GM18505 (cell line): ENCODE results near the gene ZNF83.
"Not testable (repeated sequence)": the region's sequence is repeated elsewhere in the genome, so short reads cannot be mapped to it uniquely, and the experiment has no call there.

Experiments
- ATAC-seq: cut with Tn5 transposase; IDR thresholded peaks from one replicate; pipeline ENCODE4 v1.9.1; 2021; ENCODE audit not compliant: unreplicated experiment
- POLR2A ChIP-seq: IDR thresholded peaks from 4 replicates; pipeline ENCODE4 v1.6.1; 2011; ENCODE audit warnings: borderline replicate concordance; ENCODE audit not compliant: insufficient read depth, insufficient read length; ENCODE audit errors: extremely low read depth

ZNF83 gene

DNA sequence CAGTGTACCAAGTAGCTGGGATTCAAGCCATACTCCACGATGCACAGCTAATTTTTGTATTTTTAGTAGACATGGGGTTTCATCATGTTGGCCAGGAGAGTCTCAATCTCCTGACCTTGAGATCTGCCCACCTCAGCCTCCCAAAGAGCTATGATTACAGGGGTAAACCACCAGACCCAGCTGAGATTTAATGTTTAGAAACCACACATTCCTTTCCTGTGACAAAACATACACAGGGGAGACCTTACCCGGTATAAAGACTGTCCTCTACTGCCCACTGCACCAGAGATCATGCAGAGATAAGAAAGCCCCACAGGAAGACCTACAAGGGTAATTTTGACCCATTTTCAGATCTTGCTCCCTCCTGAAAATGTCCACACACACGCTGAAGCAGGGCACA lies 22.8 kb upstream of the ZNF83 start:
- TF ChIP-seq POLR2A, result no peak
- no peak for ATAC-seq

DNA sequence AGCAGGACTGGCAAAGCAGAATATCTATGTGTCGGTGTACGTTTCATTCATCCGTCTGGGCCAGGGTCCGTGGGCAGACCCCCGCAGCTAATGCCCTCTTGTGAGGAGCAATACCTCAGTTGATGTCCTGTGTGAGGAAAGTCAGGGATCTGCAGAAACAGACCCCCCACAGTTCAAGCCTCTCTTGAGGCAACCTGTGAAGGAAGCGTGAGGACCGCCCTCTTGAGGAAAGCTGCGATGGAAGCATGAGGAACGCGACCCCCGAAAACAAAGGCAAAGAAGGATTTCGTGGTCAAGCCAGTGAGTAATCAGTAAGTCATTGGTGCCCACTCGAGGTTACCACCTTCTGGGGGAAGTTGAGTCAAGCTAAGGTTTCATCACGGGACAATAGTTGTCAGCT lies 20.9 kb upstream of the ZNF83 start:
- ATAC-seq, result no peak
- no peak for TF ChIP-seq POLR2A

DNA sequence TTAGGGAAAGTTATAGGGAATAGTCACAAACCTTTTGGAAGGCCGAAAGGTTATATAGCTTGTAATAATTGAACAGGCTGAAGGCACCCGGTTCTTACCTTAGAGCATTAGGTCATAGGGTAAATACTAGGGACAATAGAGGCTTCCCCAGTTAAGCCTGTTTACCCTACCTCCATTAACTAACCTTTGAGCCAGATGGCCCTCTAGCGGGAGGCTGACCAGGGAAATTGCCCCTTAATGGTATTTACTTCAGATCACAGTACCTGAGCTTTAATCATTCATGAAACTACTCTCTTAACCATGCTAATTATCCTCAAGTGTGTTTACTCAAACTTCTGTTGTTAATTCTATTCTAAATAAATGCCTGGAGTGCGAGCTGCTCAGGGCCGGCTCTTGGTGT lies 20.4 kb upstream of the ZNF83 start:
- no peak for TF ChIP-seq POLR2A
- no peak for ATAC-seq

DNA sequence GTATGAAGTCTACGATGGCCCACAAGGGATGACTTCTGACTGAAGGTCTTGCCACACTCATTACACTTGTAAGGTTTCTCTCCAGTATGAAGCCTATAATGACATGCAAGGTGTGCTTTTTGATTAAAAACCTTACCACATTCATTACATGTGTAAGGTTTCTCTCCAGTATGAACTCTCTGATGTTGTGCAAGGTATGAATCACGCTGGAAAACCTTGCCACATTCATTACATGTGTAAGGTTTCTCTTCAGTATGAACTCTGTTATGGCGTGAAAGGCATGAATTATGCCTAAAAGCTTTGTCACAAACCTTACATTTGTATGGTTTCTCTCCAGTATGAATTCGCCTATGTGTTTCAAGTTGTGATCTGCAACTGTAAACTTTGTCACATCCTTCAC lies 15.0 kb upstream of the ZNF83 start:
- ATAC-seq, result no peak
- TF ChIP-seq POLR2A, result no peak

DNA sequence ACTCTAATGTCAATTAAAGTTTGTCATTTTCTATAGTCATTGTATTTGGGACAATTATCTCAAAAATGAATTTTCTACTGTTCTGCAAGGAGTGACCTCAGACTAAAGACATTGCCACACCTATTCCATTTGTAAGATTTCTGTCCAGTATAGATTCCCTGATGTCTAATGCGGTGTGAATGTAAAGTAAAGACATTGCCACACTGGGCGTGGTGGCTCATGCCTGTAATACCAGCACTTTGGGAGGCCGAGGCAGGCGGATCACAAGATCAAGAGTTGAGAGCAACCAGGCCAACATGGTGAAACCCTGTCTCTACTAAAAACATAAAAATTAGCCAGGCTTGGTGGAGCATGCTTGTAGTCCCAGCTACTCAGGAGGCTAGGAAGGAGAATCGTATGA lies 13.8 kb upstream of the ZNF83 start:
- ATAC-seq, result no peak
- TF ChIP-seq POLR2A, result no peak

DNA sequence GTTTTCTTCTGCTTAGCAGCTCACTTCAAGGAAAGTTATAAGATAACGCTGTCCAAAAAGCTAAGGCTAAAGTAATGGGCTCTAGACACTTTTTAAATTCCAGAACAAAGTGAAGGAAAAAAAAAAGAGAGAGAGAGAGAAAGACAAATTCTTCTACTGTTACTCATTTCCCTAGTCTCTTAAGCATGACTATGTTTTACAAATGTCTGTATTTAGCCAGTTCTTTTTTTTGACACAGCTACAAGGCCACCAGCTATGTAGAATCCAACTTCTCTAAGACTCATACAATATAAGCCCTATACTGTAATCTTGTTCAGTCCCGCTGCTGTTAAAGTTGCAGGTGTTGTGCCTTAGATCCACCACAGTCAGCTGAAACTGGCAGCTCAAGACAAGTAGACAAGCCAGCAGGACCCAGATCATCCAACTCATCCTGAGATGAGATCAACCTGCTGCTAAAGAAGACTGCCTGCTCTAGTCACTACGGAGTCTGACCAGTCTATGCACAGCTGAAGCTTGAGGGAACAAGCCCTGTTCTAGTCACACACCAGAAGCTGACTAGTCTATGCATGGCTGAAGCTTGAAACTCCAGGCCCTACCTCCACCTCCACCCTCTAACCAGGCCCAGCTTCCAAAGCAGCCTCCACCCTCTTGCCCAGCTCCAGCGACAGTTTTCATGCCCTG lies 10.3 kb upstream of the ZNF83 start:
- ATAC-seq, result no peak
- no peak for TF ChIP-seq POLR2A

DNA sequence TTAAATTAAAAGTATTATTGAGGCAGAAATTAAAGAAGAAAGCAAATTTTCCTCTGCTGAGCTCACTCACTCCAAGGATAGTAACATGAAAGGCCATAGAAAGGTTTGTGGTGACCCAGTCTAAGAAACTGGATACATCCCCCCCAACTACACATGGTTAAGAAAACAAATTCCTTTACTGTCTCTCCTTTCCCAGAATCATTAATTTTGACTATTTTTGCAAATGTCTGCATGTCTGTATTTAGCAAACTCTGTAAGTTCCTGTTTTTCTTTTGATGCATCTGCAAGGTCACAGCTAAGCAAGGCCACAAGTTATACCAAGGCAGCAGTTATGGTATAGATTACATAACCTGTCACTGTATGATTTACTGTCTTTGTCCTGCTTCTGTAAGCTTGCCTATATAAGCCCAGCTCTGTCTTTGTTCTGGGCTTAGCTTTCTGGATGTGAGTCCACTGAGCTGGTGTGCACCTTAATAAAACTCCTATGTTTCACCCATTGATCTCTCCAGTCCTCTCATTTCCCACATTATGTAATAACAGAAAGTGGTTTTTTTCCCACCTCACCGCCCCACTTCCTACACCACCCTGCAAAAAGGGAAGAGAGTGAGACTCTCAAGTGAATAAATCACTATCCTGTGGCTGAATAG lies 8.5 kb upstream of the ZNF83 start:
- TF ChIP-seq POLR2A, result no peak
- no peak for ATAC-seq

DNA sequence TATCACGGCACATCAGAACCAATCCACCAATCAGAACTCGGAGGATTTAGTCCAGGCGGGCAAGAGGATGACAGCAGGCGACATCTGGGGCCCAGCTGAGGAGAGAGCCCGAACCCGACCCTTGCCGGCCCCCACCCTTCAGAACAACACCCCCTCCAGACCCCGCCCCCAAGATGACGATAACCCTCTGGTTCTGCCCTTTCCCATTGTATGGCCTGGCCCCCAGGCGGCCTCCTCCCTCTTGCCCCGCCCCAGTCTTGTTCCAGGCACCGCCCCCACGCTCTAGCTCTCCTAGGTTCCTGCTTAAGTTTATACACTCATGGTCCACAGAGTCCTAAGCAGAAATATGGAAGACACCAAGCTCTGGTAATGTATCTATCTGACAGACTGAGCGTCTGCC lies 2.8 kb upstream of the ZNF83 start:
- ATAC-seq, result no peak

DNA sequence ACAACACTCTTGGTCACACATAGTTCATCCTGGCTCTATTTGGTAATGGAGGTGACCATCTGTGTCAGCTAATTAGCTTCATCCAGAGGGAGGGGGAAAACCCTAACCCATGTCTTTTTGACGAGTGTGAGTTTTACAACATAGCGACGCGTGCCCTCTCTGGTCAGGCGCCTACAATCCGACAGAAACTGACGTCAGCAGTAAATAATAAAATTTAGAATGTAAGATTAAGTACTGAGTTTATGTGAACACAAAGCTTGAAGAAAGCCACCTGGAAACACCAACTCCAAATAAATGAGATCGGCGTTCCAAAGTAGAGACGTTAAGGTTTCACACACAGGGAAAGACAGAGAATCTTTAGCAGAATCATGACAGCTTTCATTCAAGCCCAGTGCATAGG lies 1.8 kb upstream of the ZNF83 start:
- no peak for TF ChIP-seq POLR2A
- no peak for ATAC-seq

More for the DNA sequence above, 2.8 kb upstream of the ZNF83 start:
- no peak for TF ChIP-seq POLR2A

DNA sequence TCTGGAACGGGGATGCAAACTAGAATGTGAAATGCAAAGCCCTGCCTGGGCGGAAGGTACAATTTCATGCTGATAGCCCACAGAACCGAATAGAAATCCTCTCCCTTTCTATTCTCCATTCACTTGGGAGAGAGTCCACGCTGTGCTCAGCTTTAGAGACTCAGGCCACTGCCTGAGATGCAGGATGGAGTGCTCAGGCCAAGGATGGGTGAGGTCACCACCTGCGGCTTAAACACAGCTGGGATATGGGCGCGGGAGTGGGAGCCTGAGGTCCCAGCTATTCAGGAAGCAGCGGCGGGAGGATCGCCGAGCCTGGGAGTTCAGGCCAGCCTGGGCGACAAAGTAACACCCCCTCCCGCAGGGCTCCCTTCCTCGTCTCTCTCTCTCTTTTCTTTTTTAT lies 446 bp upstream of the ZNF83 start:
- ATAC-seq, result peak; percentile 22
- TF ChIP-seq POLR2A, result no peak

DNA sequence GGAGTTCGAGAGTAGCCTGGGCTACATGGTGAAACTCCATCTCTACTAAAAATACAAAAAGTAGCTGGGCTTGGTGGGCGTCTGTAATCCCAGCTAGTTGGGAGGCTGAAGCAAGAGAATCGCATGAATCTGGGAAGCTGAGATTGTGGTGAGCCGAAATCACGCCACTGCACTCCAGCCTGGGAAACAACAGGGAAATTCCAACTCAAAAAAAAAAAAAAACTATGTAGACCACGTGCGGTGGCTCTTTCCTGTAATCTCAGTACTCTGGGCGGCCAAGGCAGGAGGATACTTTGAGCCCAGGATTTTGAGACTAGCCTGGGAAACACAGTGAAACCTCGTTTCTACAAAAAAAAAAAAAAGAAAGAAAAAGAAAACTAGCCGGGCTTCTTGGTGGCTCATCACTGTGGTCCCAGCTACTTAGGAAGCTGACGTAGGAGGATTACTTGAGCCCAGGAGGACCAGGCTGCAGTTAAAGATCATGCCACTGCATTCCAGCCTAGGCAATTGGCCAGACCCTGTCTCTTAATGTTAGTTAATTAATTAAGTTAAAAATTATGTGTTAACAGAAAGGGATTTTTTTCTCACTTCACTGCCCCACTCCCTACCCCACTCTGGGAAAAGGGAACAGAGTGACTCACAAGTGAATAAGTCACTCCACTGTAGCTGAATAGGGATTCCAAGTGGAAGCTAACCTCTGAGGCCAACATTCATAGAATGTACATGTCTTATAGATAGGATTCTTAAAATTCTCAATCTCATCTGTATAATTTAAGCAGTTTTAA lies 2.2 kb downstream of the ZNF83 start:
- ATAC-seq, result no peak
- TF ChIP-seq POLR2A, result no peak

DNA sequence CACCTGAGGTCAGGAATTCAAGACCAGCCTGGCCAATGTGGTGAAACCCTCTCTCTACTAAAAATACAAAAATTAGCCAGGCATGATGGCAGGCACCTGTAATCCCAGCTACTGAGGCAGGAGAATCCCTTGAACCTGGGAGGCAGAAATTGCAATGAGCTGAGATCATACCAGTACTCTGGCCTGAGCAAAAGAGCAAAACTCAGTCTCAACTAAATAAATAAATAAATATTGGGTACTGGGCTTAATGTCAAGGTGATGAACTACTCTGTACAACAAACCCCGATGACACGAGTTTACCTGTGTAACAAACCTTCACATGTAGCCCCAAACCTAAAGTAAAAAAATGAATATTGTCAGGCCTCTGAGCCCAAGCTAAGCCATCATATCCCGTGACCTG lies 10.7 kb downstream of the ZNF83 start:
- not testable (repeated sequence) for ATAC-seq

DNA sequence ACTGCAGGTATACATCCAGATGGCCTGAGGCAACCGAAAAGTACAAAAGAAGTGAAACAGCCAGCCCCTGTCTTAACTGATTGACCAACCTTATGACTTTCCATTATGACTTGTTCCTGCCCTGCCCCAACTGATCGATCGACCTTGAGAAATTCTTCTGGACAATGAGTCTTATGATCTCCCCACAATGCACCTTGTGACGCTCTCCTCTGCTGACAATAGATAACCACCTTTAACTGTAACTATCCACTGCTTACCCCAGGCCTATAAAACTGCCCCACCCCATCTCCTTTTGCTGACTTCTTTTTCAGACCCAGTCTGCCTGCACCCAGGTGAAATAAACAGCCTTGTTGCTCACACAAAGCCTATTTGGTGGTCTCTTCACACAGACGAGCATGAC lies 11.2 kb downstream of the ZNF83 start:
- TF ChIP-seq POLR2A, result no peak
- ATAC-seq, result no peak

DNA sequence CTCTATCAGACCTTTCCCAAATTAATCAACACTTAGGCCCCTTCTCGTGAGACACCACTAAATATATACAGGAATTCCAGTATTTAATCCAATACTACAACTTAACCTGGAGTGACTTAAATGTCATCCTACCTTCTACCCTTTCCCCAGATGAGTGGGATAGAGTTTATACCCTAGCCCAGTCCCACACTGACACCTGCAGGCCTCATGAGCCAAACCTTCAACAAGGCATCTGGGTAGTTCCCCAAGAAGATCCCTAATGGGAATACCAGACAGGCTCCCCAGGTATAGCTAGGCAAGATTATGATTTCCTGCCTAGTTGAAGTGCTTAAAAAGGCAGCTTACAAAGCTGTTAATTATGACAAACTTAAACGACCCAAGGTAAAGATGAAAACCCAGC lies 15.9 kb downstream of the ZNF83 start:
- TF ChIP-seq POLR2A, result no peak
- no peak for ATAC-seq
